ENCODE measurements around the gene MIGA2.
A peak's percentile ranks its signal among the peaks of the same experiment; 100 is the strongest.
"Not testable (repeated sequence)": the region's sequence is repeated elsewhere in the genome, so short reads cannot be mapped to it uniquely, and the experiment has no call there.

Gene MIGA2

GRCh38 chr9:129012343-129012742 is 24.1 kb upstream of the MIGA2 start:
- DNase-seq: no peak

GRCh38 chr9:129012893-129013448 is 23.5 kb upstream of the MIGA2 start:
- DNase-seq: no peak

- DNase-seq: no peak
Measured at GRCh38 chr9:129013674-129014073, 22.8 kb upstream of the MIGA2 start.

- no peak for DNase-seq
Measured at GRCh38 chr9:129014124-129014523, 22.3 kb upstream of the MIGA2 start.

- DNase-seq: no peak
Measured at GRCh38 chr9:129014608-129015007, 21.8 kb upstream of the MIGA2 start.

GRCh38 chr9:129021091-129021490 is 15.3 kb upstream of the MIGA2 start:
- peak; percentile 9 to 22 for DNase-seq

- no peak for DNase-seq
Measured at GRCh38 chr9:129022037-129022436, 14.4 kb upstream of the MIGA2 start.

- no peak for DNase-seq
Measured at GRCh38 chr9:129023036-129023907, 13.2 kb upstream of the MIGA2 start.

GRCh38 chr9:129023908-129024233 is 12.6 kb upstream of the MIGA2 start:
- DNase-seq: no peak

GRCh38 chr9:129026442-129027223 is 9.8 kb upstream of the MIGA2 start:
- no peak for DNase-seq

- no peak for DNase-seq
Measured at GRCh38 chr9:129027224-129027684, 9.2 kb upstream of the MIGA2 start.

- DNase-seq: peak in 1 of 2 donors; percentile 73
Measured at GRCh38 chr9:129027685-129028191, 8.7 kb upstream of the MIGA2 start.

GRCh38 chr9:129028192-129028966 is 8.0 kb upstream of the MIGA2 start, which contains the start of gene SH3GLB2:
SH3GLB2 (minus strand) TSS chr9:129028331; CDS start chr9:129028154, 177 bp downstream.
- peak; percentile 91 to 94 for DNase-seq

GRCh38 chr9:129030191-129030590 is 6.2 kb upstream of the MIGA2 start:
- DNase-seq: no peak

- no peak for DNase-seq
Measured at GRCh38 chr9:129031514-129031913, 4.9 kb upstream of the MIGA2 start.

- no peak for DNase-seq
Measured at GRCh38 chr9:129032541-129033159, 3.8 kb upstream of the MIGA2 start.

GRCh38 chr9:129033216-129033615 is 3.2 kb upstream of the MIGA2 start:
- DNase-seq: no peak

- not testable (repeated sequence) for DNase-seq
Measured at GRCh38 chr9:129035838-129036237, 588 bp upstream of the MIGA2 start.

- DNase-seq: no peak
Measured at GRCh38 chr9:129036923-129037766, 719 bp downstream of the MIGA2 start.

- no peak for DNase-seq
Measured at GRCh38 chr9:129037767-129038098, 1.3 kb downstream of the MIGA2 start.

All from CD4-positive, alpha-beta T cell treated with Interferon alpha-2 for 1 hour (primary cell).